Suprapubic skin (tissue), 4 donors: ENCODE measurements around the gene TNFRSF1B. TPM values are rescaled to one million over a fixed set of nuclear protein-coding genes. Genes with fewer than 3 reads are reported as not detected.
A peak's percentile ranks its signal among the peaks of the same experiment; 100 is the strongest.

ENCODE experiments used
- DNase-seq, 2 donors: peaks; one replicate each; pipeline ENCODE4 v3.0.0-alpha.2; 2019; ENCODE audit warnings: low spot score in 2 of 2
- H3K27ac ChIP-seq: fragments of 200-600 bp; sonication (generic); one replicate; pipeline ENCODE4 v1.5.1; 2019
- H3K27me3 ChIP-seq: fragments of 200-600 bp; sonication (generic); one replicate; pipeline ENCODE4 v1.5.1; 2019
- H3K36me3 ChIP-seq: fragments of 200-600 bp; sonication (generic); one replicate; pipeline ENCODE4 v1.5.1; 2019
- H3K4me1 ChIP-seq: fragments of 200-600 bp; sonication (generic); one replicate; pipeline ENCODE4 v1.5.1; 2019
- H3K4me3 ChIP-seq: fragments of 200-600 bp; sonication (generic); one replicate; pipeline ENCODE4 v1.5.1; 2019; ENCODE audit warnings: mild to moderate bottlenecking
- H3K9me3 ChIP-seq: fragments of 200-600 bp; sonication (generic); one replicate; pipeline ENCODE4 v1.5.1; 2019
- EP300 ChIP-seq: sonication (generic); formaldehyde crosslinking; IDR thresholded peaks from one replicate; pipeline ENCODE4 v1.6.1; 2017; ENCODE audit warnings: antibody characterized with exemption
- POLR2A ChIP-seq, 2 donors: fragments of 450-650 bp; IDR thresholded peaks; one replicate each; pipeline ENCODE4 v1.6.1; 2017; ENCODE audit warnings: antibody characterized with exemption in 2 of 2, mild to moderate bottlenecking in 2 of 2, moderate library complexity in 2 of 2
- POLR2AphosphoS5 ChIP-seq, 3 donors: sonication (generic); formaldehyde crosslinking; IDR thresholded peaks; one replicate each; pipeline ENCODE4 v1.6.1; 2017; ENCODE audit warnings: antibody characterized with exemption in 3 of 3
- WGBS: methylation state at CpG from one replicate; pipeline ENCODE4 v1.1.5; 2018; 5-methylcytosine and 5-hydroxymethylcytosine counted together
- total RNA-seq, 4 donors: library from RNA; depleted of rRNA; stranded (reverse); fragments of >200 nt; gene quantifications; one replicate each; pipeline ENCODE4 v1.1.0, GENCODE V29; 2016
- TF ChIP-seq, protein P1 (sequence below), 2 donors: fragments of 200-600 bp in 1 of 2; fragments of 450-650 bp in 1 of 2; sonication (generic) in 1 of 2; IDR thresholded peaks; one replicate each; pipeline ENCODE4 v1.5.1; 2016 to 2019; ENCODE audit warnings: antibody characterized with exemption in 2 of 2, mild to moderate bottlenecking in 1 of 2, moderate library complexity in 1 of 2

Gene TNFRSF1B
- total RNA-seq, 4 donors from 2014 or later, result 6.3 to 35.2 (median 11.9) TPM

DNA sequence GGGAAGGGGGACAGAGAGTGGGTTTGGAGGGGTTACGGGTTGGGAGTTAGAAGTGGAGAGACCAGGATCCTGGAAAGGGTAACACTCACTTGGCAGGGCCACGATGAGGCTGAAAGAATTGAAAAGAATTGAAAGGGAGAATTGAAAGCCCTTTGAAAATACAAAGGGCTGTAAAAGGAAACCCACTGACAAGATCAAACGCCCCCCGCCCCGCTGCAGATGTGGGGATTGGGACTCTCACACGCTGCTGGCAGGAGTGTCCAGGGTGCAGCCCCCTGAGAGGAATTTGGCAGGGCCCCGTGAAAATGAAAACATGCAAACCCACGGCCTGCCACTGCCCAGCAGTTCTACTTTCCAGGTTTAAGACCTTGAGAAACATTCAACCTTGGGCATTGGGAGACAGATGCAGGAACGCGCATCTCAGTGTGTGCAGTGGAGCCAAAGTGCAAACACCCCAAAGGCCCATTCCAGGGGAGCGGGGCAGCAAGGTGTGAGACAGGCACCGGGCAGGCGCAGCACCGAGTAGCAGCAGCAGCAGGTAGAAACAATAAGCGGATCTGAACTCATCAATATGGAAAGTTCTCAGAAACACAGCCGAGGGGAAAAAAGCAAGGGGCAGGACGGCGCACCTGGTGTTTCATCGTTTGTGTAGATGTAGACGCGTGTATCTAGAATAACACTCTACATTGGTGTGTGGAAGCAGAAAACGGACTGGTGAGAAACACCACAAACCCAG is 8.3 kb upstream of the TNFRSF1B start:
- Histone ChIP-seq H3K36me3 (no peaks in the 10 kb centered on the region), H3K4me3 (no peak overlapping the region), H3K27me3 (no peaks in the 10 kb centered on the region), H3K27ac (no peak overlapping the region), H3K4me1 (peaks cover 25% of the 10 kb centered on the region), H3K9me3 (no peaks in the 10 kb centered on the region)
- DNase-seq, result no peak
- 68% methylated on average over 22 of the region's 22 CpGs for WGBS
- TF ChIP-seq, protein P1, sequence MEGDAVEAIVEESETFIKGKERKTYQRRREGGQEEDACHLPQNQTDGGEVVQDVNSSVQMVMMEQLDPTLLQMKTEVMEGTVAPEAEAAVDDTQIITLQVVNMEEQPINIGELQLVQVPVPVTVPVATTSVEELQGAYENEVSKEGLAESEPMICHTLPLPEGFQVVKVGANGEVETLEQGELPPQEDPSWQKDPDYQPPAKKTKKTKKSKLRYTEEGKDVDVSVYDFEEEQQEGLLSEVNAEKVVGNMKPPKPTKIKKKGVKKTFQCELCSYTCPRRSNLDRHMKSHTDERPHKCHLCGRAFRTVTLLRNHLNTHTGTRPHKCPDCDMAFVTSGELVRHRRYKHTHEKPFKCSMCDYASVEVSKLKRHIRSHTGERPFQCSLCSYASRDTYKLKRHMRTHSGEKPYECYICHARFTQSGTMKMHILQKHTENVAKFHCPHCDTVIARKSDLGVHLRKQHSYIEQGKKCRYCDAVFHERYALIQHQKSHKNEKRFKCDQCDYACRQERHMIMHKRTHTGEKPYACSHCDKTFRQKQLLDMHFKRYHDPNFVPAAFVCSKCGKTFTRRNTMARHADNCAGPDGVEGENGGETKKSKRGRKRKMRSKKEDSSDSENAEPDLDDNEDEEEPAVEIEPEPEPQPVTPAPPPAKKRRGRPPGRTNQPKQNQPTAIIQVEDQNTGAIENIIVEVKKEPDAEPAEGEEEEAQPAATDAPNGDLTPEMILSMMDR (IDR thresholded peaks at IDR 0.05), result no peak
- TF ChIP-seq EP300, result no peak
- no peak for TF ChIP-seq POLR2A (IDR thresholded peaks at IDR 0.05)
- no peak for TF ChIP-seq POLR2AphosphoS5 (IDR thresholded peaks at IDR 0.05)

DNA sequence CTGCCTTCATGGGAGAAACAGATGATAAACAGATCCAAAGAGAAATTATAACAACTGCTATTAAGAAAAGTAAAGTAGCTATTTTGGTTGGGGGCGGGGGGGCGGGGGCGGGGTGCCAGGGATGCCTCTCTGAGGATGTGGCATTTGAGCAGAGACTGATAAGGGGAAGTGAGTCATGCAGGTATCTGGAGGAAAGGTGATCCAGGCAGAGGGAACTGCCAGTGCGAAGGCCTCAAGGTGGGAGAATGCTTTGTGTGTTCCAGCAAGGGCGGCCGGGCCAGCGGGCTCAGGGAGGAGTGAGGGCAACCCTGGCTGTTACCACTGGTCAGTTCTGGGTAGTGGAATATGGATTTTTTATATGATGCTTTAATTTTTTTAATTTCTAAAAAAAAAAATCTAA is 7.0 kb upstream of the TNFRSF1B start:
- no peaks in the 10 kb centered on the region for H3K9me3 ChIP-seq
- WGBS, result 77% methylated on average over 7 of the region's 7 CpGs
- no peak for DNase-seq
- H3K4me1 ChIP-seq, result peaks cover 24% of the 10 kb centered on the region
- TF ChIP-seq EP300 (no peak), POLR2A (IDR thresholded peaks at IDR 0.05) (no peak), POLR2AphosphoS5 (IDR thresholded peaks at IDR 0.05) (no peak)
- TF ChIP-seq, protein P1 (IDR thresholded peaks at IDR 0.05), result no peak
- H3K4me3 ChIP-seq, result no peak overlapping the region
- H3K27ac ChIP-seq, result no peak overlapping the region
- H3K27me3 ChIP-seq, result no peaks in the 10 kb centered on the region
- no peaks in the 10 kb centered on the region for H3K36me3 ChIP-seq

DNA sequence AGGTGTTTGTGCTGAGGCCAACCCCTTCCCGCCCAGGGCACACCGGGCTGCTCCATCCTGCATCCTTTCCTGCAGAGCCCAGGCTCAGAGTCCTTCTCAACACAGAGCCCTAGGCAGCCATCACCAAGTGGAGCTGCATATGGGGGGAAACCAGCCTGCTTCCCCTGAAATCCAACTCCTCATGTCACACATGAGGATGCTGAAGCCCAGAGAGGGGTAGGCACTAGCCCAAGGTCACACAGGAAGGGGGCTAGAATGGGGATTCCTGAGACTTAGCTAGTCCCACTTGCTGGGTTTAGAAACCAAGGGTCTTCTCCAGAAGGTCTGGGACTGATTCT is 5.5 kb upstream of the TNFRSF1B start:
- WGBS, result 83% methylated on average over 2 of the region's 2 CpGs
- Histone ChIP-seq H3K4me3 (no peak overlapping the region), H3K36me3 (no peaks in the 10 kb centered on the region), H3K9me3 (no peaks in the 10 kb centered on the region), H3K27me3 (no peaks in the 10 kb centered on the region), H3K27ac (no peak overlapping the region), H3K4me1 (peaks cover 24% of the 10 kb centered on the region)
- no peak for DNase-seq
- TF ChIP-seq, protein P1 (IDR thresholded peaks at IDR 0.05), result no peak
- no peak for TF ChIP-seq POLR2AphosphoS5 (IDR thresholded peaks at IDR 0.05)
- TF ChIP-seq EP300, result no peak

- Histone ChIP-seq H3K27ac (peak overlapping the region; percentile 18), H3K27me3 (no peaks in the 10 kb centered on the region), H3K9me3 (no peaks in the 10 kb centered on the region), H3K4me1 (peaks cover 28% of the 10 kb centered on the region), H3K36me3 (no peaks in the 10 kb centered on the region), H3K4me3 (no peak overlapping the region)
- peak; percentile 89 to 91 for DNase-seq
- TF ChIP-seq EP300 (no peak), POLR2AphosphoS5 (IDR thresholded peaks at IDR 0.05) (peak in 2 of 3 donors; percentile 19 to 66)
- TF ChIP-seq, protein P1 (IDR thresholded peaks at IDR 0.05), result no peak
- WGBS, result 24% methylated on average over 8 of the region's 9 CpGs
These were observed 4.9 kb upstream of the TNFRSF1B start for GRCh38 chr1:12161662-12162458.

DNA sequence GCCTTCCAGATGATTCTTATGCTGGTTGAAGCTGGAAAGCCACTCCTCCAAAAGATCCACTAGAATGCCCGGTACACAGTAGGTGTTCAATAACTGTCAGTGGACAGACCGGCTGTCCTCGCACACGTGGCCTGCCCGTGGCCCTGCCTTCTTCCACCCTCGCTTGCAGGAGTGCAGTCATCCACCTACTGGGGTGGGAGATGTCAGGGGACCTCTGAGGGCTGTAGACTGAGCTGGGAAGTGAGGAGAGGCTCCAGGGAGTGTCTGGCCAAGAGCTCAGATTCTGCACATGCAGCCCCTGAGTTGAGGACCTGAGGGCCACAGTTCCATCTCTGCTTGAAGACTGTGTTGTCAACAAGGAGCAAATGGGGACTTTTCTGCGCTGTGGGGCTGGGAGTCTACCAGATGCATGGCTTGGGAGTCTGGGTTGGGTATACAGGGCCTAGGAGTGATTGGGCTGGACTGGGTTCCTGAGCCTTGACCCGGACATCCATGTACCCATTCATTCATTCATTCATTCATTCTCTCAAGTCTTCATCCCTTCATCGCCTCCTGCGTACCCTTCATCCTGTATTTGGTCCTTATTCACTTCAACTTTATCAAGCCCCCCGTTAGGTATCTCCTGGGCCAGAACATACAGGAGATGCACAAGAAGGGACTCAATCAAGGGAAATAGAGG is 4.2 kb upstream of the TNFRSF1B start:
- Histone ChIP-seq H3K4me1 (peaks cover 35% of the 10 kb centered on the region), H3K36me3 (no peaks in the 10 kb centered on the region), H3K9me3 (no peaks in the 10 kb centered on the region), H3K4me3 (no peak overlapping the region), H3K27me3 (peaks cover 5% of the 10 kb centered on the region), H3K27ac (peak overlapping the region; percentile 18)
- DNase-seq, result no peak
- TF ChIP-seq POLR2A (IDR thresholded peaks at IDR 0.05) (no peak), POLR2AphosphoS5 (IDR thresholded peaks at IDR 0.05) (no peak), EP300 (no peak)
- TF ChIP-seq, protein P1 (IDR thresholded peaks at IDR 0.05), result no peak
- WGBS, result 97% methylated on average over 10 of the region's 11 CpGs
